Activated CD4-positive, alpha-beta T cell treated with anti-CD3 and anti-CD28 coated beads, Interleukin-10, Interleukin-2, amounts not matched to agents 100 ng/mL and 50 ng/mL, durations not matched to agents 16 hours and 8 hours (primary cell): ENCODE data around the gene THSD7A.
A peak's percentile ranks its signal among the peaks of the same experiment; 100 is the strongest.

Experiments
- DNase-seq: peaks from one replicate; pipeline ENCODE4 v3.0.0-alpha.2; 2020

Gene THSD7A, protein sequence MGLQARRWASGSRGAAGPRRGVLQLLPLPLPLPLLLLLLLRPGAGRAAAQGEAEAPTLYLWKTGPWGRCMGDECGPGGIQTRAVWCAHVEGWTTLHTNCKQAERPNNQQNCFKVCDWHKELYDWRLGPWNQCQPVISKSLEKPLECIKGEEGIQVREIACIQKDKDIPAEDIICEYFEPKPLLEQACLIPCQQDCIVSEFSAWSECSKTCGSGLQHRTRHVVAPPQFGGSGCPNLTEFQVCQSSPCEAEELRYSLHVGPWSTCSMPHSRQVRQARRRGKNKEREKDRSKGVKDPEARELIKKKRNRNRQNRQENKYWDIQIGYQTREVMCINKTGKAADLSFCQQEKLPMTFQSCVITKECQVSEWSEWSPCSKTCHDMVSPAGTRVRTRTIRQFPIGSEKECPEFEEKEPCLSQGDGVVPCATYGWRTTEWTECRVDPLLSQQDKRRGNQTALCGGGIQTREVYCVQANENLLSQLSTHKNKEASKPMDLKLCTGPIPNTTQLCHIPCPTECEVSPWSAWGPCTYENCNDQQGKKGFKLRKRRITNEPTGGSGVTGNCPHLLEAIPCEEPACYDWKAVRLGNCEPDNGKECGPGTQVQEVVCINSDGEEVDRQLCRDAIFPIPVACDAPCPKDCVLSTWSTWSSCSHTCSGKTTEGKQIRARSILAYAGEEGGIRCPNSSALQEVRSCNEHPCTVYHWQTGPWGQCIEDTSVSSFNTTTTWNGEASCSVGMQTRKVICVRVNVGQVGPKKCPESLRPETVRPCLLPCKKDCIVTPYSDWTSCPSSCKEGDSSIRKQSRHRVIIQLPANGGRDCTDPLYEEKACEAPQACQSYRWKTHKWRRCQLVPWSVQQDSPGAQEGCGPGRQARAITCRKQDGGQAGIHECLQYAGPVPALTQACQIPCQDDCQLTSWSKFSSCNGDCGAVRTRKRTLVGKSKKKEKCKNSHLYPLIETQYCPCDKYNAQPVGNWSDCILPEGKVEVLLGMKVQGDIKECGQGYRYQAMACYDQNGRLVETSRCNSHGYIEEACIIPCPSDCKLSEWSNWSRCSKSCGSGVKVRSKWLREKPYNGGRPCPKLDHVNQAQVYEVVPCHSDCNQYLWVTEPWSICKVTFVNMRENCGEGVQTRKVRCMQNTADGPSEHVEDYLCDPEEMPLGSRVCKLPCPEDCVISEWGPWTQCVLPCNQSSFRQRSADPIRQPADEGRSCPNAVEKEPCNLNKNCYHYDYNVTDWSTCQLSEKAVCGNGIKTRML (N-terminal part only)

DNA sequence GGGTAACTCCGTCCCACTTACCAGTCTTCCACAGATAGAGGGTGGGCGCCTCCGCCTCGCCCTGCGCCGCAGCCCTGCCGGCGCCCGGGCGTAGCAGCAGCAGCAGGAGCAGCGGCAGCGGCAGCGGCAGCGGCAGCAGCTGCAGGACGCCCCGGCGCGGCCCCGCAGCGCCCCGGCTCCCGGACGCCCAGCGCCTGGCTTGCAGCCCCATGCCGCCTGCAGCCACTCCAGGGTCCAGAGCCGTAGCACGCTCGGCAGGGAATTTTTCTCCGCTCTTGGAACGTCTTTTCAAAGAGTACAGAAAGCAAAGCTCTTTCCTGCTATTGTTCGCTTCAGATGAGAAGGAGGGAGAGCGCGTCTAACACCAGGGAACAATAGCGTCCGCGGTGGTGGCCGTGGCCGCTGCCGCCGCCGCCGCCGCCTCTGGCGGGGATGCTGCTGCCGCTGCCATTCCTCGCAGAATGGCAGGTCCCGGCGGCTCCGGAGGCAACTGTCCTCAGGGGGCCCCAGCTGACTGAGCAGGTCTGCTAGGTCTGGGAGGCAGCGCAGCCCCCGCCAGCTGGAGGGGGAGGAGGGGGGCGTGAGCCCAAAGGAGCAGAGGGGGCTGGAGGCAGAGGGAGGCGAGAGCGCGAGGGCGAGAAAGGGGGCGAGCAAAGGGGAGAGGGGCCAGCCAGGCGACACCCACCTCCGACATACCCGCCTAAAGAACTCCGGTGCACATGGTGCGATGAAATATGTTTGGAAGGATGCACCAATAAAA, at the start of gene THSD7A:
TSS of gene THSD7A (minus strand) at position 463 of the 760 bp plus-strand sequence. CDS start at position 211, 252 bp downstream.
- DNase-seq = peak; percentile 25

DNA sequence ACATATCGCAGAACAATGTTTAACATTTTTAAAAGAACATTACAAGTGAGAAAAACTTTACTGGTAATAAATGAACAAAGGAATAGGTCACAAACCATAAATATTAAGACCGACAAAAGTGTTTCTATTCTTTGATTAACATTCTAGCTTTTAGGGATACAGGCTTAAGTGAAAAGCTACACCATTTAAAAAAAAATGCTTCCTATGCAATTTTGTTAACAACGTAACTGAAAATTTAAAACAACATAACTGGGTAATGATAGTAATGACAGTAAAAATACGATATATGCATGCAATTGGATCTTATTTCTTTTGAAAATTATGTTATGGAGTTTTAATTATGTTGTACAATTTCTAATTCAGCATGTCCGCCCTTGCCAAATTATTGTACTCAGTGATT, 49.7 kb upstream of the THSD7A start:
- DNase-seq = no peak

DNA sequence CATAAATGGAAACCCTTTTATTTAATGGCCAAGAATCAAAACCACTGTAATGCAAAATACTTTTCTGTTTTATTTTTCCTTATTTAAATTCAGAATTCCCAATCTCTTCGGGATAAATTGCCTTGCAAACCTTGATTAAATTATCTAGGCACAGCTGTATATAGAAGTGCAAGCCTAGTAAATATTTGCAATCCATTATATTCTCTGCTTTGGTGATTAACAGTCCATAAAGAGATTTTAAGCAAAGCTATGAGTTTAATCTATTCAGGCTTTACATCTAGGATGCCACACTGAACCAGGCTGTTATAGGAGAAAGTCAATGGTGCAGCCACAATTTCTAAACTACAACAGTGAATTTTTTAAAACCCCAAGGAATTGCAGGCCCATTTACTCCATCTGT, 43.6 kb upstream of the THSD7A start:
- DNase-seq = no peak

DNA sequence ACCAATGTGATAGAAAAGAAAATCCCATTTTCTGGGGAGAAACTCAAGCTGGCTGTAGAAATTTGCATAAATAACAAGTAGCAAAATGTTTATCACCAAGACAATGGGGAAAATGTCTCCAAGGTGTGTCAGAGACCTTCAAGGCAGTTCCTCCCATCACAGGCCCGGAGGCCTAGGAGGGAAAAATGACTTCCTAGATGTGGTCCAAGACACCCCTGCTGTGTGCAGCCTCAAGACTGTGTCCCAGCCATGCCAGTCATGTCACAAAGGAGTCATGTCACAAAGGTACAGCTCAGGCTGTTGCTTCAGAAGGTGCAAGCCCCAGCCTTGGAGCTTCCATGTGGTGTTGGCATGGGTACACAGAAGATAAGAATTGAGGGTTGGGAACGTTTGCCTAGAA, 33.7 kb upstream of the THSD7A start:
- no peak for DNase-seq

DNA sequence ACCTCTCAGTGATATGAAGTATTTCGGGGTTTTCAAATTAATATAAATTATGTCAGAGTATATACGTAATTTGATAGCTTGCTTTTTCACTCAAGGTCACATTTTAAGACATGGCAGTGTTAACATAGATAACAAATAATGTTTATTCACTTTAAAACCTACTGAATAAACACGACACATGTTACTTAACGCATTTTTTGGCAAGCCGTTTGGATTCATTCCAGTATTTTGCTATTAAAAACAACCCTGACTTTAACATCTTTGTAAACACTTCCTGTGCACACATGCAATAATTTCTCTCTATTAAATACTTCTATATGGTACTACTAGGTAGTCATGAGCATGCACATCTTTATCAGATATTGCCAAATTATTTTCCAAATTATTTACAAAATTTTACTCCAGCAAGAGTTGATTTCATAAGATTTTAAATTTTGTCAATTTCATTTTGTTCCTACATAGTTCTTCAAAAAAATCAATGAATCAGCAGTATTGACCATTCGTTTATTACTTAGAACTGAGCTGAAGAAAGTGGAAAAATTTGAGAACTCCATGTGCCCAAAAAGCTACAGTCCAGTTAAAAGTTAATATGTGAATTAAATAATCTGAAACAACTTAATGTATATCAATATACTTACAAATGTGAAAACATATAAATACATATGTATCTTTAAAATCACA, 26.8 kb upstream of the THSD7A start:
- no peak for DNase-seq

DNA sequence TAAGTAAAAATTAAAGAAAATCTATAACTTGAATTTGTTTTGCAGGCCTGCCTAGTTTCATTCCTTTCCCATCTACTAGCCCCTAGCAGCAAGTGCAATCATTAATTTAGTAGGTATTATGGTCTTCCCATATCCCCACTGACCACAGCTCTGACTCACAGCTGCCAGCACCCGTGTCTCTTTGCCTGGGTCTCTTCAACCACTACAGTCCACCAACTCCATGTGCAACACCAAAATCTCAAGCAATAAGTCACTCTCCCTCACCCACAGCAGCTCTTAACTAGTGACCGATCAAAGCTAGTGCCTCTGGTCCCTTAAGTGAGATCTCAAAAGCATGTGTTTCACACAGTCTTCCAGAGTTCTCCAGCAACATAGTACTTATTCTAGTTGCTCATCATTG, 26.0 kb upstream of the THSD7A start:
- no peak for DNase-seq

DNA sequence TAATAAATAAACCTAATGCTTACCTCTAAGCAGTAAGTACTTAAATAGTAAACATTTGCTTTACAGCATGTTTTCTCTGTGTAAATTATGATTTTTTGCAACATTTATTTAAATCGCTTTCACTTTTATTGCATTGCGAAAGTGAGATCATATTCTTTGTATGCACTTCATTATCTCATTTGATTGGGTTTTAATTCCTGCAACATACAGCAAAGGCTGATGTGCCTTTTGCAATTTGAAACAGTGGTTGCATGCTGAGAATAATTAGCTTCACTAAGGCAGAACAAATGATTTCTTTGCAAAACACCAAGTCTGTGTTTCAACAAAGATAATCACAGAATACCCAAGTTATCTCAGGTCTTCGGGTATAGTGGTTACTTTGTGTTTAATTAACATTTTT, 16.3 kb upstream of the THSD7A start:
- DNase-seq = no peak

DNA sequence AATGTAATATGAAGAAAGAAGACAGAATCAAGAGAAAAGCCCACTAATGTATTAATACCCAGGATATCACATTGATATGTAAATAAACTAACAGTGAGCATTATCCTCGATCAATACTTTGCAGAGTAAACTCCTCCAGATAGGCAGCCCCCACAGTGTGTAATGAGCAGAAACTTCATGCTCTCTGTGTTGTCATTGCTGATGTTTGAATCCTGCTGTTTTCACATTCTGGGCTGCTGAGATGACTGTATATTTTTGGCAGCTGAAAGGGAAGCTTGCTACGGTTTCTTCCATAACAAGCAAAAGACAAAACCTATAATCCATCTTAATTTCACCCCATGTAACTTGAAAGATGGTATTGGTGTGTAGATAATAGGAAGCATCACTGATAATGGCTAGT, 15.3 kb upstream of the THSD7A start:
- no peak for DNase-seq

DNA sequence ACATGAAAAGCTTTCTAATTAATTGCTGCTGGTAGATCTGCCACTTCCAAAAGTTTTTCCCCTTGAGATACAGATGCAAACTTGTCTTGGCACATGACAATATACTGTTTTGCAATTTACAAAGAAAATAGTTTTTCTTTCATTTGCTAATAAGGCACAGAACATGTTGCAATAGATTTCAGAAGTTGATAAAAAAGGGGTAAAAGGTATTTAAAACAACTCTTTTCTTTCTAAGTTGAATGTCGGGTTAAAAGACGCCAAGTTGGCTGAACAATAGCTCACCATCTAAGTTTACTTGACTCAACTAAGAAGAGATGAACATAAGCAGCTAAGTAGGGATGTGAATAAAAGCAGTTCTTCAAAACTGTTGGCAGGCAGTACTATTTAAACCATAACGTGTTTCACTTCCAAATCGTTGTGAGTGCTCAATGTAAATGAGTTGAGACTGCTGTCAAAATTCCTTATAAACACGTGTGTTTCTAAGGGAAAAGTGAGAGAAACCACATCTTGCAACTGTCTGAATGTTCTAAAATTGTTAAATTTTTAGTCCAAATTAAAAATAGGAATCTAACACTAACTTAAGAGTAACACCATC, 14.5 kb upstream of the THSD7A start:
- DNase-seq = no peak

DNA sequence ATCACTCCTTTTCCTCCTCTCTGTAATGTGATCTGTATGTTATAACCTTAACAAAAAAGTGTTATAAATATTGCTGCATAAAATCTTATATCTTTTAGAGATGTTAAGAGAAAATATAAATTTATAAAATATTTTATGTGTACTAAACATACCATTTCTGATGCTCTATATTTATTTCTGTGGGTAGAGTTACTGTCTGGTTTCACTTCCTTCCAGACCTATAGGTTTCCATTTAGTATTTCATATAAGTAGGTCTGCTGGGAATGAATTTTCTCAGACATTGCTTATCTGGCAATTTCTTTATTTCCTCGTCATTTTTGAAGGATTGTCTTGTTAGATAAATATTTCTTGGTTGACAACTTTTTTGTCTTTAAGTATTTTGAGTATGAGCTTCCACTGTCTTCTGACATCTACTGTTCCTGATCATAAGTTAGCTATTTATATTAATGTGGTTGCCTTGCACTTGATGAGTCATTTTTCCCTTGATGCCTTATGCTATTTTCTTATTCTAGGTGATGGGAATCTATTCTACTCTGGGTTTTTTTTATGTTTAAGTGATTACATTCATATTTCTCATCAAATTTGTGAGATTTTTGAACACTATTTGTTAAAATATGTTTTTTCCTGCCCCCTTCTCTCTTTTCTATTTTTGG, 11.2 kb upstream of the THSD7A start:
- DNase-seq = no peak

DNA sequence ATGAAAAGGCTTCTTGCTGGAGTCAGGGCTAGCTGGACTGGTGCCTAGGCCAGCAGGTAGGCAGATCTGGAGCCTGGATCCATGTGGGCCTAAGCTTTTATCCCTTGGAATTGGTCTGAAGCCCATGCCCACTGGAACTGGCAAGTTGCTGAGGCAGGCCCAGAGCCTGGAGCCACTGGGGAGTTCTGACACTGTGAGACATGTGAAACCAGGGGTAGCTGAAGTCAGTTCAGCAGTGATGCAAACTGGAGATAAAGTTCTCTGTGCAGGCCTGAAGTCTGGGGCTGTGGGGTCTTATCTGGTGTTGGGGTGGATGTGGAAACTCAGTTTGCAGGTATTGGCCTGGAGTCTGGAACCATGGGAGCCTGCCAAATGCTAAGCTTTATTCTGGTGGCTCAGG, 9.7 kb upstream of the THSD7A start:
- no peak for DNase-seq

DNA sequence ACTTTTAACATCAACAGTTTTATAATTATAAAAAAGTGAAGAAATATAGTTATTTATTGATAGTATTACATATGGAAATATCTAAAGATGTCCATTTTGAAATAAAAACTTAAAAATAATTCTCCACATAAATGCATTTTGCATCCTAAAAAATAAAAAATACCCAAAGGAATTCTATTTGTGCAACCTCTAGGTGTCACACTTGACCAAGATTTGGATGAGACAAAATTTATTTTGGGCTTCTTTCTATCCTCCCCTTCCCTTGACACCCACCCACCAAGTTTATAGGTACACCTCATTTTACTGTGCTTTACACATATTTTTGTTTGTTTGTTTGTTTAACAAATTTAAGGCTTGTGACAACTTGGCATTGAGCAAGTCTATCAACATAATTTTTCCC, 3.3 kb upstream of the THSD7A start:
- DNase-seq = no peak

DNA sequence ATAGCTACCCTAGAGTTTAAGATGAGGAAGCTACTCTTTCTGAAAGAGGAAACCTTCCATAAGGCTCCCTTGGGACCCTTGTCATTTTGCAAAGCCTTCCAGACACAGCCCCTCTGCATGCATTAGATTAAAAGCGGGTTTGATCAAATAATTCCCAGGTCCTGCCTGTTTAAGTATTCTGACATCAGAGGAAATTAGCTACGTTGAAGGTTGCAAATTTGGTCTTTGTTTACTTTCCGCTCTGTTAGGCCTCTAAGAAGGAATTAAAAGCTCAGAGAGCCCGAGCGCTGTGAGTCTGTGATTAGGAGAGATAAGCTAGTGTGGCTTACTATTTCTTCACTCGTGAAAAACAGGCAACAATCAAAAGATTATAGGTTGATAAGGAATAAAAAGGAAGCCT, 1.4 kb upstream of the THSD7A start:
- DNase-seq = no peak

DNA sequence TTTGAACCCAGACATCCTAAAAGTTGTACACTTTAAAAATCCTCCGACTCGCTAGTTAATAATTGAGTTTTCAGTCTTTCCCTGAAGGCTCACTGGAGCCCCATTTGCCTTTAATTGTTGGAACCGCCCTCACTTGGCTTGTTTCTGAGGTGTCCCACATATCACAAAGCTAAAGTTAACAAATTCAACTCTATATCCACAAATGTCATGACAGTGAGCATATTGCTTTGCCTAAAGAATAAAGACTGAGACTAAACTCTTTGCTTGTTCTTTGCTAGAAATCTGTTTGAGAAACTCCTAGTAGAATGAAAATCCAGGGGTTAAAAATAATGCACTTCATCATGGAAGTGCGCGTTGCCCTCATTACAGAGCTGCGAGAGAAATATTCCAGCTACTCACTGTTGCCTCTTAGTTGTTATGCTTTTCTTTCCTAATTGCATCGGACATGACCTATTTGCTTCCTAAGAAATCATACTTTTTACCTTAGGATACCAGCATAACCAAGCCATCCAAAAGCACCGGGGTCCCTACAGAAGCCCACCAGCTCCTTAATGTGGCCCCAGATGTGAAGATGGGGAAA, 752 bp downstream of the THSD7A start:
- no peak for DNase-seq

DNA sequence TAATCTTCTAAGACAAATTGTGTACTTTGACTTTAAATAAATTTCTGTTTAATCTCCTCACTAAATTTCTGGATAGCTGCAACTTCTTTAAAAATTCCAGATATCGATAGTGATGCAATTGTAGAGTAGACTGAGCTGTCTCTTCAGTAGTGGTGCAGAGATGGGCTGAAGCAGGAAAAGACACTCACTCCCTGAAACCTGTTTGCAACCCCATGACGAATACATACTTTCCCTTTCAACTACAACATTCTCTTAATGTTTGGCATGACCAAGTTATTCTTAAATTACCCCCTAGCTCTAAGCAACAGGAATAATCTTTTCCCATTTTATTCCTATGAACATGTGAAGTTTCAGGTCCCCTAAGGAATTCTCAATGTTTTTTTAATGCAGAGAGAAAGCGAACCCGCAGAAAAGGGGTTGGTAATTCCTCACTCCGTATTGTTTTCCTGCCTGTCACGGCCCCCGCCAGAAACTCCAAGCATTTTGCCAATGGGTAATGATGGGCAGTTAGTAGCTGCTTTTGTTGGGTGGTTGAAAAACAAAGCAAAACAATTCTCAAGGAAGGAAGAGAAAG, 1.3 kb downstream of the THSD7A start:
- DNase-seq = peak; percentile 2

DNA sequence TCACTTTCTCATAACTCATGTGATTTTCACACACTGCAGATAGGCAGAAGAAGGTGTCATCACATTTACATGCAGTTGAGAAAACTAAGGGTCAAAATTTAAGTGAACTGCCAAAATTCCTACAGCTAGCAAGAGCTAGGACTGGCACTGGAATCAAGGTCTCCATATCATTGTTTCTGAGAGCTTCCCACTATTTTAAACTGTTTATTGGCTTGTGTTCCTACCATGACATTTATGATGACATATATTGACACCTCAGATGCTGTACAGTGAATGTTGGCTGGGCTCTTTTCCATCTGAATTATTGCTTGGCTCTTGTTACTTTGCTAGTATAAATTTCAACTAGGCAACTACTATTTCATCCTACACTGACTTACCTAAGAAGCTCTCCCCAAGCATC, 2.0 kb downstream of the THSD7A start:
- no peak for DNase-seq

DNA sequence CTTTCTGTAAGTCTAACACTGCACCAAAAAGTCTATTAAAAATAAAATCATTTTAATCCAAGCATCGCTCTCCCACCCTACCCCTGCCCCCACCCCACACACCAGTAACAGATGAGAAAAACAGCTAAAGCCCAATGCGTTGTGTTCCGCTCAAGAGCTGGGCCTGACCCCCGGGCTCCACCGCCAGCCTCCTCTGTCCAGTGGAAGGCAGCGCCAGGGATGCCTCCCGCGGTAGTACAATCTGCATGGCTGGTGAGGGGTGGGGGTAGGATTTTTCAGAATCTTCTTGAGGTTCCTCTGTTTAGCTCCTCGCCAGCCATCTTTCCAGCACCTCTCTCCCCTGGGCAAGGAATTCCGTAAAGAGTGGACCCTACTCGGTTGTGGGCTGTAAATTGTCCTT, 12.1 kb downstream of the THSD7A start:
- DNase-seq = no peak

DNA sequence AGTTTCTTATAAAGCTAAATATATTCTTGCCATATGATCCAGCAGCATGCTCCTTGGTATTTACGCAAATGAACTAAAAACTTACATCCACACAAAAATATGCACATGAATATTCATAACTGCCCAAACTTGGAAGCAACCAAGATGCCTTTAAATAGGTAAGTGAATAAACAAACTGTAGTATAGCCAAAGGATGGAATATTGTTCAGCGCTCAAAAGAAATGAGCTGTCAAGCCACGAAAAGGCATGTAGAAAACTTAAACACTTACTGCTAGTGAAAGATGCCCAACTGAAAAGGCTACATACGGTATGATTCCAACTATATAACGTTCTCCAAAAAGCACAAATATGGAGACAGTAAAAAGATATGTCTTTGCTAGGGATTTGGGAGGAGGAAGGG, 12.7 kb downstream of the THSD7A start:
- DNase-seq = no peak

DNA sequence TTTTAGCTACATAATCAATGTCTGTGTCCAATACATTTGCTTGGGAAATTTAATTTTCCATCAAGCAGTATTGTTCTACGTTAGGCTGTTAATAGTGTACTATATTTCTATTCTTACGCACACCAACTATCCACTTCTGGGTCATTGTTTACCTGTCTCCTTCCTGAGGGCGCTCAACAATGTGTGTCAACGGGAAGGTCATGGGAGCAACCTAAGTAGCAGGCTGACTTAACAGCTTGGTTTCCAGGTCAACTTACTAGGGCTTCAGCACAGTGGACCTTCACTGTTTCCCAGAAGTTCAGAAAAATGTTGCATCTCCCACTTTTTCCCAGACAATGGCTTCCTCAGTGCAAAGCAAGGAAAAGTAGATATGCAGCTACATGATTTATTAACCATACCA, 13.7 kb downstream of the THSD7A start:
- no peak for DNase-seq

DNA sequence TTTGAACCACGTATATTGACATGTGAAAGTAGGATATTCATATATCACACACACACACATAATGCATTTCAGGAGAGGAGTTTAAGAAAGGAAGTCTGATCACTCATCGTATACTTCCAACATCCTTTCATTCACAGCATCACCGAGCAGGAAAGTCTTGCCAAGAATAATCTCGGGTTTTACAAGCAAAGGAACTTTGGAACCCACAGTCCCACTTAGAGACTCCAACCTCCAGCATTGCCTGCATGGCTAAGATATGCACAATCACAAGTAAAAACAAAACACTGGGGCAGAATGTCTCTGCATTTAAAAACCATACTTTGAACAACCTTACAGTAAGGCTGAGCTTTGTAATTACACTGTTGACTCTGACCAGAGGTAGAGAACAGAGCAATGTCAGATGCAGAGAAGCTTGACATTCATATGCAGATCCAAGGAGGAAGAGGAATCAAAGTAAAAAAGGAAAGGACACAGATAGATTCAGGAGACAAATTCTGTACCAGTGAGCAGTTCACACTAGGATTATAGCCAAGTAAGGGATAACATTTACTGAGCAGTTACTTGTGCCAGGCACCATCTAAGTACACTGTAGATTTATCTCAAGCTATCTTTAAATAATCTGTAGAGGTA, 14.8 kb downstream of the THSD7A start:
- no peak for DNase-seq
